A549 (cell line): ENCODE results near the gene NOS1AP. TPM values are rescaled to one million over a fixed set of nuclear protein-coding genes. Genes with fewer than 3 reads are reported as not detected.

Source experiments
- ATAC-seq, 2 experiments: fragments of 200-7000 bp in 1 of 2; fragments of >200 bp in 1 of 2; cut with Nextera tagmentation in 1 of 2; cut with Tn5 transposase in 1 of 2; 3 replicates each; pipeline versions ENCODE4 v1.8.0 to v1.9.1; 2018 to 2020; ENCODE audit warnings: mild to moderate bottlenecking in 1 of 2, moderate library complexity in 1 of 2
- CTCF ChIA-PET: fragments of 300-600 bp; sonication (Branson Sonifier 250); formaldehyde crosslinking; extraction: SDS; loops from one replicate; lab custom pipeline; 2021; ENCODE audit warnings: antibody characterized with exemption, inconsistent platforms; lab: Yijun Ruan, JAX
- POLR2A ChIA-PET: fragments of 350-600 bp; formaldehyde crosslinking; extraction: SDS; loops from one replicate; lab custom pipeline; 2021; ENCODE audit warnings: antibody characterized with exemption, inconsistent platforms; lab: Yijun Ruan, JAX
- DNase-seq, 2 experiments: peaks; one replicate each; pipeline versions ENCODE4 v3.0.0 to v3.0.0-alpha.2; 2011 to 2016; ENCODE audit warnings: low read depth in 1 of 2, low spot score in 1 of 2
- FAIRE-seq: peaks from 2 replicates; lab custom pipeline; 2011; peaks lifted over from hg19 to GRCh38; lab: Jason Lieb, UNC
- H3K27ac ChIP-seq, 2 experiments: fragments of >200 bp; sonication (Bioruptor Twin); formaldehyde crosslinking; 3 replicates each; pipeline ENCODE4 v1.5.1; 2016 to 2017
- H3K4me1 ChIP-seq: fragments of >200 bp; sonication (Bioruptor Twin); formaldehyde crosslinking; 3 replicates; pipeline ENCODE4 v1.6.1; 2016
- H3K4me2 ChIP-seq: fragments of >200 bp; sonication (Bioruptor Twin); formaldehyde crosslinking; 3 replicates; pipeline ENCODE4 v1.6.1; 2016
- H3K4me3 ChIP-seq: fragments of >200 bp; sonication (Bioruptor Twin); formaldehyde crosslinking; 3 replicates; pipeline ENCODE4 v1.5.1; 2016
- H3K9me3 ChIP-seq: fragments of >200 bp; sonication (Bioruptor Twin); formaldehyde crosslinking; 3 replicates; pipeline ENCODE4 v1.6.1; 2016
- CBX2 ChIP-seq: fragments of 200-600 bp; sonication (generic); IDR thresholded peaks from 2 replicates; pipeline ENCODE4 v1.6.1; 2016; ENCODE audit warnings: low read depth, mild to moderate bottlenecking, borderline replicate concordance
- CEBPB ChIP-seq, 2 experiments: fragments of >200 bp in 1 of 2; sonication (Bioruptor Twin) in 1 of 2; formaldehyde crosslinking in 1 of 2; IDR thresholded peaks; 2 replicates each; pipeline ENCODE4 v1.6.1; 2012 to 2016
- CHD4 ChIP-seq: fragments of 200-600 bp; sonication (generic); IDR thresholded peaks from 2 replicates; pipeline ENCODE4 v1.6.1; 2016; ENCODE audit warnings: antibody characterized with exemption, mild to moderate bottlenecking, borderline replicate concordance
- CTCF ChIP-seq: fragments of >200 bp; sonication (Bioruptor Twin); formaldehyde crosslinking; IDR thresholded peaks from 3 replicates; pipeline ENCODE4 v1.5.1; 2016
- EP300 ChIP-seq, 2 experiments: fragments of >200 bp; sonication (Bioruptor Twin); formaldehyde crosslinking; IDR thresholded peaks; 2 replicates in 1 of 2; 3 replicates in 1 of 2; pipeline ENCODE4 v1.6.1; 2016 to 2017
- HES2 ChIP-seq: fragments of >200 bp; sonication (Bioruptor Twin); formaldehyde crosslinking; IDR thresholded peaks from 2 replicates; pipeline ENCODE4 v1.6.1; 2016
- HEYL ChIP-seq: fragments of 250-450 bp; sonication (Bioruptor Pico); IDR thresholded peaks from 2 replicates; pipeline ENCODE4 v1.8.0; 2021; ENCODE audit warnings: mild to moderate bottlenecking, moderate library complexity
- HMGXB4 ChIP-seq: fragments of 250-450 bp; sonication (Bioruptor Pico); IDR thresholded peaks from 2 replicates; pipeline ENCODE4 v1.5.0; 2021; ENCODE audit warnings: mild to moderate bottlenecking, moderate library complexity, borderline replicate concordance
- JUN ChIP-seq, 2 experiments: fragments of >200 bp; sonication (Bioruptor Twin); formaldehyde crosslinking; IDR thresholded peaks; 2 replicates in 1 of 2; 3 replicates in 1 of 2; pipeline ENCODE4 v1.6.1; 2016 to 2017
- KDM1A ChIP-seq: fragments of 200-600 bp; sonication (generic); IDR thresholded peaks from 2 replicates; pipeline ENCODE4 v1.6.1; 2016; ENCODE audit warnings: low read depth, mild to moderate bottlenecking
- KDM5A ChIP-seq: fragments of 200-600 bp; sonication (generic); IDR thresholded peaks from 2 replicates; pipeline ENCODE4 v1.6.1; 2016; ENCODE audit warnings: antibody characterized with exemption, mild to moderate bottlenecking
- MAFK ChIP-seq: fragments of 450-650 bp; IDR thresholded peaks from 2 replicates; pipeline ENCODE4 v1.6.1; 2014; ENCODE audit not compliant: partially characterized antibody
- MAZ ChIP-seq: fragments of 150-350 bp; IDR thresholded peaks from 2 replicates; pipeline ENCODE4 v1.6.1; 2014; ENCODE audit warnings: antibody characterized with exemption, low read depth, low read length, borderline replicate concordance
- NFE2L2 ChIP-seq: fragments of 150-350 bp; conservative IDR thresholded peaks from 2 replicates; pipeline ENCODE4 v1.6.1; 2014; ENCODE audit warnings: low read length
- PBX3 ChIP-seq: IDR thresholded peaks from 2 replicates; pipeline ENCODE4 v1.6.1; 2012
- PHF8 ChIP-seq: fragments of 200-600 bp; sonication (generic); IDR thresholded peaks from 2 replicates; pipeline ENCODE4 v1.6.1; 2016; ENCODE audit warnings: low read depth, mild to moderate bottlenecking, antibody characterized with exemption, moderate library complexity, borderline replicate concordance
- RAD21 ChIP-seq, 2 experiments: fragments of >200 bp in 1 of 2; sonication (Bioruptor Twin) in 1 of 2; formaldehyde crosslinking in 1 of 2; IDR thresholded peaks in 1 of 2; conservative IDR thresholded peaks in 1 of 2; 2 replicates in 1 of 2; 3 replicates in 1 of 2; pipeline ENCODE4 v1.6.1; 2012 to 2018; ENCODE audit warnings: inconsistent platforms in 1 of 2
- ZC3H11A ChIP-seq: fragments of 450-650 bp; IDR thresholded peaks from 2 replicates; pipeline ENCODE4 v1.6.1; 2014; ENCODE audit warnings: antibody characterized with exemption, mild to moderate bottlenecking
- ZFP36 ChIP-seq: fragments of 450-650 bp; IDR thresholded peaks from 2 replicates; pipeline ENCODE4 v1.6.1; 2014; ENCODE audit warnings: borderline replicate concordance; ENCODE audit not compliant: partially characterized antibody
- ZNF302 ChIP-seq: fragments of 250-450 bp; sonication (Bioruptor Pico); IDR thresholded peaks from 2 replicates; pipeline ENCODE4 v1.9.0; 2021; ENCODE audit warnings: inconsistent platforms, mild to moderate bottlenecking, moderate library complexity
- ZSCAN20 ChIP-seq: fragments of 250-450 bp; sonication (Bioruptor Pico); IDR thresholded peaks from 2 replicates; pipeline ENCODE4 v1.8.0; 2022; ENCODE audit warnings: mild to moderate bottlenecking, moderate library complexity
- WGBS: methylation state at CpG from one replicate; pipeline ENCODE4 v1.1.6; 2017; ENCODE audit errors: missing lambda C conversion rate; 5-methylcytosine and 5-hydroxymethylcytosine counted together
- polyA plus RNA-seq, 4 experiments: library from polyadenylated mRNA; depleted of rRNA in 3 of 4; stranded (reverse); fragments of >200 nt; fragmentation: RNase III in 1 of 4; extraction: RNeasy Plus Mini Kit Qiagen cat#74134 plus additional on column Dnase treatment in 1 of 4; gene quantifications; 2 replicates in 3 of 4; 3 replicates in 1 of 4; pipeline ENCODE4 v1.2.3, GENCODE V29; 2011 to 2017

The NOS1AP gene
- polyA plus RNA-seq, 2 of the 4 experiments (the other 2 are of a cell fraction) = 0.17 to 0.25 TPM

- DNase-seq (no peak), FAIRE-seq (no peak), ATAC-seq (no peak)
- TF ChIP-seq MAZ (no peak), PHF8 (no peak), NFE2L2 (no peak), ZNF302 (CRISPR knock-in tag) (no peak), CHD4 (no peak), JUN (IDR thresholded peaks at IDR 0.05) (no peak), KDM5A (no peak), HEYL (CRISPR knock-in tag) (no peak), ZSCAN20 (CRISPR knock-in tag) (no peak), CTCF (no peak)
- H3K9me3 ChIP-seq = no peaks in the 10 kb centered on the region
- no peak overlapping the region for H3K4me3 ChIP-seq
- no peaks in the 10 kb centered on the region for H3K4me1 ChIP-seq
- H3K4me2 ChIP-seq = no peak overlapping the region
- ChIA-PET CTCF (interaction anchor here (0.6 kb wide), 1 partner anchor 256 kb away, joined by 3 read pairs; no protein-coding TSS in a partner anchor), POLR2A (no interaction called here)
- no peak overlapping the region for H3K27ac ChIP-seq
- WGBS = 62% methylated on average over 2 of the region's 2 CpGs
Observed at GRCh38 chr1:162324396-162324795, 254.9 kb downstream of the NOS1AP start.

- no peak overlapping the region for H3K4me3 ChIP-seq
- POLR2A ChIA-PET = no interaction called here
- no peaks in the 10 kb centered on the region for H3K9me3 ChIP-seq
- TF ChIP-seq KDM1A = no peak
- no peak for TF ChIP-seq EP300 (IDR thresholded peaks at IDR 0.05)
- no peak for TF ChIP-seq NFE2L2
- TF ChIP-seq CEBPB (IDR thresholded peaks at IDR 0.05) = no peak
- TF ChIP-seq CBX2 = no peak
- no peak for TF ChIP-seq HMGXB4 (CRISPR knock-in tag)
- no peak for TF ChIP-seq RAD21 (conservative IDR thresholded peaks at IDR 0.05 in 1 of 2, IDR thresholded peaks at IDR 0.05 in 1 of 2)
- no peak for TF ChIP-seq ZFP36
- no peak for TF ChIP-seq MAFK
- no peak for TF ChIP-seq KDM5A
- TF ChIP-seq ZC3H11A = no peak
- no peak for TF ChIP-seq PBX3
- no peak for TF ChIP-seq HES2
- TF ChIP-seq CTCF = no peak
- no peak for ATAC-seq
- no peak for FAIRE-seq
- no peaks in the 10 kb centered on the region for H3K4me1 ChIP-seq
- no peak overlapping the region for H3K27ac ChIP-seq
- H3K4me2 ChIP-seq = no peak overlapping the region
- CTCF ChIA-PET = no interaction called here
- no peak for DNase-seq
Observed at GRCh38 chr1:162326559-162326958, 257.1 kb downstream of the NOS1AP start.
